Measurements from ENCODE around the gene VPS39. TPM values are rescaled to one million over a fixed set of nuclear protein-coding genes. Genes with fewer than 3 reads are reported as not detected.

VPS39 gene
- total and polyA plus RNA-seq, 2 of the 8 experiments (the other 6 are each of a cell fraction or from before 2014, with no cell fraction given), result 34.4 to 36.6 TPM

DNA sequence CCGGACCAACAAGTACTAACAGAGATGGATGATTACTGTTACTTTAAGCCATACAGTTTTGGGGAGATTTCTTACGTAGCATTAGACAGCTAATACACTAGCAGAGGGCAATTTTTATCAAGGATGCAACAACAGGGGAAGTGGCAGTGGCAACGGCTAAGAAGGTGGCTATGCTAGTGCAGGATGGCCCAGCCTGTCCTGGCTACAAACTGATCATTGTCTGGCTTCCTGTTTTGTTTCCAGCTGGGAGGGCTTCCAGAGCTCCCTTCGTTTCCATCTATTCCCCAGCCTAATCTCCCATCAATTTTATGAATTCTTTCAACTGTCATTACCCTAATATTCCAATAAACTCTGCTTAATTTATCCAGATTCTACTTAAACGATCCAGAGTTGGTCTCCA lies 35.6 kb downstream of the VPS39 start:
- no peaks in the 10 kb centered on the region for H3K9me3 ChIP-seq (ENCODE audit: insufficient read depth in 2 of 2, low read depth in 1 of 2, low read length in 1 of 2)
- peaks cover 0 to 53% (median 11%) of the 10 kb centered on the region in 4 experiments; a peak in 5 of 8 replicates for H3K36me3 ChIP-seq (ENCODE audit: control insufficient read depth in 2 of 4, insufficient read depth in 4 of 4, low read length in 3 of 4)
- no peak overlapping the region for H2AFZ ChIP-seq (ENCODE audit: low read length)
- TF ChIP-seq YY1 (IDR thresholded peaks at IDR 0.05; ENCODE audit: low read depth, low read length) (no peak), BACH1 (IDR thresholded peaks at IDR 0.05; ENCODE audit: low read length) (no peak), CEBPB (IDR thresholded peaks at IDR 0.05; ENCODE audit: low read depth, low read length) (no peak), GABPA (IDR thresholded peaks at IDR 0.05; ENCODE audit: borderline replicate concordance, insufficient read depth, low read length) (no peak), ASH2L (IDR thresholded peaks at IDR 0.05; ENCODE audit: low read length) (no peak)
- no peak overlapping the region for H2BK15ac ChIP-seq (ENCODE audit: low read length)
- no peak overlapping the region for H3K4me3 ChIP-seq (ENCODE audit: extremely low read depth in 1 of 4, insufficient read depth in 2 of 4, low read depth in 3 of 4, low read length in 4 of 4)
- H3K4ac ChIP-seq (replicated peaks; ENCODE audit: insufficient read length, low read depth, low read length), result no peak overlapping the region
- no peak overlapping the region for H2AK5ac ChIP-seq (ENCODE audit: low read depth, low read length)
- no peak overlapping the region for H3K56ac ChIP-seq (replicated peaks; ENCODE audit: insufficient read length, low read depth, low read length)
- no peak overlapping the region for H3K18ac ChIP-seq (ENCODE audit: extremely low read depth, low read length)
- H4K91ac ChIP-seq (replicated peaks; ENCODE audit: insufficient read length, low read length), result no peak overlapping the region
- no peaks in the 10 kb centered on the region for H3K4me1 ChIP-seq (replicated peaks in 1 of 4; ENCODE audit: control insufficient read depth in 3 of 4, insufficient read depth in 4 of 4, low read length in 3 of 4)
- H3K27ac ChIP-seq (ENCODE audit: low read depth, low read length), result no peak overlapping the region
- H3K14ac ChIP-seq (ENCODE audit: insufficient read length), result no peak overlapping the region
- H3K23ac ChIP-seq (ENCODE audit: insufficient read length), result no peak overlapping the region
- H2BK5ac ChIP-seq (ENCODE audit: low read depth, low read length), result no peak overlapping the region
- POLR2A ChIA-PET (ENCODE audit: partially characterized antibody), result no interaction called here
- H2BK12ac ChIP-seq (ENCODE audit: low read depth, low read length), result no peak overlapping the region
- H3K23me2 ChIP-seq (ENCODE audit: low read depth, low read length), result no peaks in the 10 kb centered on the region
- no peak overlapping the region for H3K4me2 ChIP-seq (ENCODE audit: insufficient read depth in 1 of 2, low read depth in 2 of 2, low read length in 2 of 2)
- H2BK120ac ChIP-seq (replicated peaks; ENCODE audit: low read depth, low read length), result no peak overlapping the region
- FAIRE-seq, result no peak
- no peaks in the 10 kb centered on the region; the same call in 1 of the 2 replicates for H3K79me1 ChIP-seq (ENCODE audit: low read depth, low read length)
- no peak overlapping the region for H4K5ac ChIP-seq (ENCODE audit: insufficient read length, low read depth, low read length)
- H3K27me3 ChIP-seq (replicated peaks in 1 of 4; ENCODE audit: control insufficient read depth in 3 of 4, extremely low read depth in 1 of 4, insufficient read depth in 3 of 4, low read length in 3 of 4), result no peaks in the 10 kb centered on the region
- CTCF ChIA-PET (ENCODE audit: partially characterized antibody), result interaction anchor here (1.1 to 1.6 kb wide), 2 partner anchors 106 to 213 kb away, joined by 3 to 6 read pairs; no protein-coding TSS in a partner anchor
- H4K20me1 ChIP-seq (replicated peaks in 1 of 2; ENCODE audit: control insufficient read depth in 1 of 2, insufficient read depth in 2 of 2, low read length in 2 of 2), result peaks cover 0 to 2% of the 10 kb centered on the region in 2 experiments
- 84% methylated on average over 5 of the region's 5 CpGs; no CpG with 5 or more reads in 1 of the 2 experiments for WGBS, 2 experiments (ENCODE audit: extremely low coverage in 1 of 2, insufficient coverage in 1 of 2, insufficient read length in 1 of 2, insufficient replicate concordance in 2 of 2, low coverage in 1 of 2, low lambda C conversion rate in 2 of 2, missing lambda C conversion rate in 1 of 2)
- no peak overlapping the region for H3K9ac ChIP-seq (replicated peaks in 1 of 4; ENCODE audit: extremely low read depth in 1 of 4, low read depth in 3 of 4, low read length in 3 of 4)
- DNase-seq (ENCODE audit: low read depth in 1 of 2, low spot score in 2 of 2), result no peak
- no peaks in the 10 kb centered on the region for H3K79me2 ChIP-seq (ENCODE audit: control insufficient read depth in 1 of 2, insufficient read depth in 2 of 2, low read length in 2 of 2)
- no peak overlapping the region for H2BK20ac ChIP-seq (ENCODE audit: low read length)
- H4K8ac ChIP-seq (ENCODE audit: extremely low read depth, insufficient read depth, low read length), result no peak overlapping the region
